ENCODE results near the gene CMTR1.
"Not testable (repeated sequence)": the region's sequence is repeated elsewhere in the genome, so short reads cannot be mapped to it uniquely, and the experiment has no call there.

CMTR1 gene

GRCh38 chr6:37433657-37434271, 743 bp downstream of the CMTR1 start:
- 39 to 42% methylated on average over 13 of the region's 13 CpGs for WGBS, 2 experiments
- Histone ChIP-seq H3K27ac (ENCODE audit: insufficient read depth, low read depth, low read length, poor library complexity, severe bottlenecking) (no peak overlapping the region), H3K4me1 (ENCODE audit: control insufficient read depth, insufficient read depth, low read length) (peaks cover 5% of the 10 kb centered on the region), H3K9me3 (ENCODE audit: control insufficient read depth, low read length) (no peaks in the 10 kb centered on the region), H3K36me3 (ENCODE audit: control insufficient read depth, insufficient read depth, low read length) (no peaks in the 10 kb centered on the region), H3K27me3 (ENCODE audit: control insufficient read depth, insufficient read depth, low read length, poor library complexity, severe bottlenecking) (no peaks in the 10 kb centered on the region), H3K4me3 (ENCODE audit: insufficient read depth, low read depth, low read length) (peak overlapping the region; percentile 97)

- no peak overlapping the region for H3K4me3 ChIP-seq (ENCODE audit: insufficient read depth, low read depth, low read length)
- H3K27me3 ChIP-seq (ENCODE audit: control insufficient read depth, insufficient read depth, low read length, poor library complexity, severe bottlenecking): no peaks in the 10 kb centered on the region
- H3K27ac ChIP-seq (ENCODE audit: insufficient read depth, low read depth, low read length, poor library complexity, severe bottlenecking): no peak overlapping the region
- no peaks in the 10 kb centered on the region for H3K9me3 ChIP-seq (ENCODE audit: control insufficient read depth, low read length)
- 94% methylated on average over 4 of the region's 4 CpGs for WGBS, 2 experiments
- H3K36me3 ChIP-seq (ENCODE audit: control insufficient read depth, insufficient read depth, low read length): no peaks in the 10 kb centered on the region
- H3K4me1 ChIP-seq (ENCODE audit: control insufficient read depth, insufficient read depth, low read length): peaks cover 5% of the 10 kb centered on the region
These were observed 2.4 kb downstream of the CMTR1 start for GRCh38 chr6:37435373-37435772.

DNA sequence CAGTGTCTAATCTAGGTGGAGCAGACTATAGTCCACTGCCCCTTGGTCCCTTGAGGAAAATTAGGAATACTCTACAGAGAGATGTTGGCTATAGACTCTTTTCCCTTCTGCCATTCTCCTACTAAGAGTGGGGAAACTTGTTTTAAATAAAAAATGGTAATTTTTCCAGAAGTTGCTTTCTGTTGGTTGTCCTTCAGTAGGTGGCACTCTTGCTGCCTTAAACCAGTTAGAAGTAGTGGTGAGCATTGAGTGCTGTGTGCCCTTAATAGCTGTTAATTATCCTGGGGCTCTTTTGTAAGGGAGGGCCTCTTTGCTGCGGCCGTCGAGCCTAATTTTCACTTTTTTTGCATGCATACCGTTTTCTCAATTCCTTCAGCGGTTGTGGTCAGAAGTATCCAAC, 2.8 kb downstream of the CMTR1 start:
- H3K36me3 ChIP-seq (ENCODE audit: control insufficient read depth, insufficient read depth, low read length): no peaks in the 10 kb centered on the region
- no peaks in the 10 kb centered on the region for H3K9me3 ChIP-seq (ENCODE audit: control insufficient read depth, low read length)
- H3K4me1 ChIP-seq (ENCODE audit: control insufficient read depth, insufficient read depth, low read length): peaks cover 5% of the 10 kb centered on the region
- WGBS, 2 experiments: 72 to 88% methylated on average over 5 of the region's 5 CpGs
- no peak overlapping the region for H3K4me3 ChIP-seq (ENCODE audit: insufficient read depth, low read depth, low read length)
- no peaks in the 10 kb centered on the region for H3K27me3 ChIP-seq (ENCODE audit: control insufficient read depth, insufficient read depth, low read length, poor library complexity, severe bottlenecking)
- no peak overlapping the region for H3K27ac ChIP-seq (ENCODE audit: insufficient read depth, low read depth, low read length, poor library complexity, severe bottlenecking)

DNA sequence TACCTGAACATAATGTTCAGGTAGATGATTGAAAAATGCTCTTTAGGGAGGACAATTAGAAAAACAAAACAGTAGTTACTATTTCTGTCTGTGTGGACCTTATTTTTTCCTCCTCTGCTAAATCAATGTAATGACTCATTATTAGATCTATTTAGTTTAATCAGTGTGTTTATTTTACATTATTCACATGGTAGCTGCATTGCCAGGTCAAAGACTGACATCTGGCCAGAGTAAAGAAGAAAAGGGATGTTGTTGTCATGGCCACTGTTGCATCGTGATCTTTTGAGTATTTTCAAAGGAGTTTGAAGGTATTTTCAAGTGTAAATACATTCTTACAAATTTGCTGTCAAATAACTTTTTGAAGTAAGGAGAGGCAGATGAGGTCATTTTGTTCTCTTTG, 5.9 kb downstream of the CMTR1 start:
- WGBS, 2 experiments: 83 to 100% methylated on average over 1 of the region's 1 CpG
- Histone ChIP-seq H3K9me3 (ENCODE audit: control insufficient read depth, low read length) (no peaks in the 10 kb centered on the region), H3K36me3 (ENCODE audit: control insufficient read depth, insufficient read depth, low read length) (peaks cover under 1% of the 10 kb centered on the region), H3K27me3 (ENCODE audit: control insufficient read depth, insufficient read depth, low read length, poor library complexity, severe bottlenecking) (no peaks in the 10 kb centered on the region), H3K4me1 (ENCODE audit: control insufficient read depth, insufficient read depth, low read length) (peaks cover 2% of the 10 kb centered on the region), H3K4me3 (ENCODE audit: insufficient read depth, low read depth, low read length) (no peak overlapping the region), H3K27ac (ENCODE audit: insufficient read depth, low read depth, low read length, poor library complexity, severe bottlenecking) (no peak overlapping the region)

DNA sequence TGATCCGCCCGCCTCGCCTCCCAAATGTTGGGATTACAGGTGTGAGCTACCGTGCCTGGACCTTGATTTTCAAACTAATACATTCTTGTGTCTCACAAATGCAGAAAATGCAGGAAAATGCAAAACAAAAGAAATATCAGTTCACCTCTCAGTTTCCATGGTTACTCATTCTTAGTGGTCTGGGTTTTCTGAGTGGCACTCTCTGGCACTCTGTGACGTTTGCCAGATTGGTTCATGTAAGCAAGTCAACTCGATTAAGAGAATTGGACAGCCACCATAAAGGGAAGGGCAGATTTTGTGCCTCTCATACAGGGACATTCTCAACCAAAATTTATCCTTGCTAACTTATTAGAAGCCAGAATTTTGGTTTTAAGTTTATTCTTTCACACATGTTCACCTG, 8.6 kb downstream of the CMTR1 start:
- Histone ChIP-seq H3K36me3 (ENCODE audit: control insufficient read depth, insufficient read depth, low read length) (peaks cover 20% of the 10 kb centered on the region), H3K27ac (ENCODE audit: insufficient read depth, low read depth, low read length, poor library complexity, severe bottlenecking) (no peak overlapping the region), H3K9me3 (ENCODE audit: control insufficient read depth, low read length) (no peaks in the 10 kb centered on the region), H3K4me1 (ENCODE audit: control insufficient read depth, insufficient read depth, low read length) (no peaks in the 10 kb centered on the region), H3K4me3 (ENCODE audit: insufficient read depth, low read depth, low read length) (no peak overlapping the region), H3K27me3 (ENCODE audit: control insufficient read depth, insufficient read depth, low read length, poor library complexity, severe bottlenecking) (no peaks in the 10 kb centered on the region)
- WGBS, 2 experiments: 90 to 93% methylated on average over 6 of the region's 6 CpGs

DNA sequence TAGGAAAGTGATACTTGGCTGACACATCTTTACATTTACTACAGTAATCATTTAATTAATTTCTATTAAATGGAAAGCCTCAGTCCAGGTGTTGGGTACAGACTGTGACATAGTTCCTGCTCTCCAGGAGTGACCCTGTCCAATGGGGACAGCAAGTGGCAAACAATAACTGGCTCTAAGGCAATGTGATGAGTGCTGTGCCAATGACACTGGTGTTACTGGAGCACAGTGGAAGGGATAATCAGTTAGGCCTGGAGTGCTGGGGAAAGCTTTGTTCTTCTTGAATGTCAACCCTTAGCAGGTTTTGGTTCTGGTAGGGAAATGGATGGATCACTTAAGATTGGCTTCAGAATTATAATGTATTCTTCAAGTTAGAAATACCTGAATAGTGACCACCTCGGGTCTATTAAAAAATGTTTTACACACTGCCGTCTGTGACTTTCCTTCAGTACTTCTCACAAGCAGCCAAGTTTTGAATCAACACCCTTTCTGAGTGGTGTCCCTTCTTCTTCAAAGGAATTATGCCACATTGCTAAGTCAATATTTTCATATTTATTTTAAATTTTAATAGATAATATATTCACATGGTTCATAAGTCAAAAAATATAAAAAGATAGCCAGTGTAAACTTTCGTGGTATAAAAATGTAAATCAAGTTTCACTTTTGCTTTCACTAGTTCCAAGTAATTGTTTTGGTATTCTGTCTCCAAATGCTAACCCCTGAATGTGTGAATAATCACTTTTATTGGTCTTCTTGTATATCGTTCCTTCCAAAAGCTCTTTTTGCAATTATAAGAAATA, 9.6 kb downstream of the CMTR1 start:
- WGBS, 2 experiments: 96% methylated on average over 4 of the region's 4 CpGs
- Histone ChIP-seq H3K27ac (ENCODE audit: insufficient read depth, low read depth, low read length, poor library complexity, severe bottlenecking) (no peak overlapping the region), H3K4me1 (ENCODE audit: control insufficient read depth, insufficient read depth, low read length) (no peaks in the 10 kb centered on the region), H3K36me3 (ENCODE audit: control insufficient read depth, insufficient read depth, low read length) (peaks cover 25% of the 10 kb centered on the region), H3K27me3 (ENCODE audit: control insufficient read depth, insufficient read depth, low read length, poor library complexity, severe bottlenecking) (no peaks in the 10 kb centered on the region), H3K9me3 (ENCODE audit: control insufficient read depth, low read length) (no peaks in the 10 kb centered on the region), H3K4me3 (ENCODE audit: insufficient read depth, low read depth, low read length) (no peak overlapping the region)

DNA sequence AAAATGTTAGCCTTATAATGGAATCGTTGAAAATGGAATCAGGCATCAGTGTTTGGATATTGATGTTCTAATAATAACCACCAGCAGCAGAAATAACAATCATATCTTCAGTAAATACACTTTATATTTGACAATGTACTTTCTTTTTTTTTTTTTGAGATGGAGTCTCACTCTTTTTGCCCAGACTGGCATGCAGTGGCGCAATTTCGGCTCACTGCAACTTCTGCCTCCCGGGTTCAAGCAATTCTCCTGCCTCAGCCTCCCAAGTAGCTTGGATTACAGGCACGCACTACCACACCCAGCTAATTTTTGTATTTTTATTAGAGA, 10.2 kb downstream of the CMTR1 start:
- not testable (repeated sequence) for H3K27ac ChIP-seq (ENCODE audit: insufficient read depth, low read depth, low read length, poor library complexity, severe bottlenecking); H3K9me3 ChIP-seq (ENCODE audit: control insufficient read depth, low read length); H3K27me3 ChIP-seq (ENCODE audit: control insufficient read depth, insufficient read depth, low read length, poor library complexity, severe bottlenecking); H3K4me3 ChIP-seq (ENCODE audit: insufficient read depth, low read depth, low read length); H3K4me1 ChIP-seq (ENCODE audit: control insufficient read depth, insufficient read depth, low read length)
- peaks cover 27% of the 10 kb centered on the region for H3K36me3 ChIP-seq (ENCODE audit: control insufficient read depth, insufficient read depth, low read length)
- WGBS, 2 experiments: 86 to 96% methylated on average over 4 to 5 of the region's 5 CpGs

DNA sequence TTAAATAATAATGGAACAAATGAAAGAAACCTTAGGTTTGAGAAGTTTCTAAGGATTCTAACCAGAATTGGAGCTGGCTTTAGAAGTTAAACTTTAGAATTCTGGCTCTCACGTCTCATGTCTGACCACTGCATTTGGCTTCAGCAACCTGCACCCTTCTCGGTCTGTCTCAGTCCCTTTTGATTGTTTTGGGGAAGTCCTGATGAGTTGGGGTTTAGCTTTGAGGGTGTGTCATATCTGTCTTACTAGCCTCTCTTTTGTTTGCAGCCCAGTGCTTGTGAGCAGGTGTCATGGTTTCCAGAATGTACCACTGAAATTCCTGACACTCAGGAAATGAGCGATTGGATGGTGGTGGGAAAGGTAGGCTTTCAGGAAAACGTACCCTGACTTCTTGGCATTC, 17.0 kb downstream of the CMTR1 start:
- peaks cover 30% of the 10 kb centered on the region for H3K36me3 ChIP-seq (ENCODE audit: control insufficient read depth, insufficient read depth, low read length)
- WGBS, 2 experiments: 93 to 98% methylated on average over 4 of the region's 4 CpGs

DNA sequence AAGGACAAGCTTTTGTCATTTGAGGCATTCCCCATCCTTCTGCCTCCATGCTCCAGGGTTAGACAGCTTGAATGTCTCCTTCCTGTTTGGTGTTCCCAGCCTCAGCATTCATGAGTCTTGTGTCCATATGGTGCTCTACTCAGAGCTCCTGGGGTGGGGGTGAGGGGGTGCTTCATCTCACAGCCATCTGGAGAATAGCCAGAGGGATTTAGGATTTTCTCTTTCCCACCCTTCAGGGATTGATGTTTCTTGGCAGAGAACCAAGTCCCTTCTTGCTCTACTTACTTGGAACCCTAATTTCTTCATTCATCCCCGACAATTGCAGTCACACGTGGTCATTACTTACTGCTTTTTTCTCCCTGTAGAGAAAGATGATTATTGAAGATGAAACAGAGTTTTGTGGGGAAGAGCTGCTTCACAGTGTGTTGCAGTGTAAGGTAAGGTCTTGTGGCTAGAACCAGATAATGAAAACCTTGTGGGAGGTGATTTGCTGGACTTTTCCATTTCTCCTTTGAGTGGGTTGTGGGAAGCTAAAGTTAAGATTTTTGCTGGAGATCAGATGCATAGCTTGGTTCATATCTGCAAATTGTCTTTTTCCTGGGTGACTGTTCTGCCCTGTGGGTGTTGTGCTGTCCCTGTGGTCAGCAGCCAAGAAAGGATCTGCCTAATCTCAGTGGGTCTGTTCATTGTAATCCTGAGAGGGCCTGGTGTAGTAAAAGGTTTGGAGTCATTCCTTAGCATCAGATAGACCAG, 18.6 kb downstream of the CMTR1 start:
- Histone ChIP-seq H3K4me3 (ENCODE audit: insufficient read depth, low read depth, low read length) (no peak overlapping the region), H3K4me1 (ENCODE audit: control insufficient read depth, insufficient read depth, low read length) (no peaks in the 10 kb centered on the region), H3K27ac (ENCODE audit: insufficient read depth, low read depth, low read length, poor library complexity, severe bottlenecking) (no peak overlapping the region), H3K9me3 (ENCODE audit: control insufficient read depth, low read length) (no peaks in the 10 kb centered on the region), H3K27me3 (ENCODE audit: control insufficient read depth, insufficient read depth, low read length, poor library complexity, severe bottlenecking) (no peaks in the 10 kb centered on the region), H3K36me3 (ENCODE audit: control insufficient read depth, insufficient read depth, low read length) (peaks cover 18% of the 10 kb centered on the region)
- WGBS, 2 experiments: 96 to 100% methylated on average over 2 of the region's 2 CpGs

More for the DNA sequence above, 17.0 kb downstream of the CMTR1 start:
- H3K4me3 ChIP-seq (ENCODE audit: insufficient read depth, low read depth, low read length): no peak overlapping the region
- H3K27me3 ChIP-seq (ENCODE audit: control insufficient read depth, insufficient read depth, low read length, poor library complexity, severe bottlenecking): no peaks in the 10 kb centered on the region
- H3K4me1 ChIP-seq (ENCODE audit: control insufficient read depth, insufficient read depth, low read length): no peaks in the 10 kb centered on the region
- H3K27ac ChIP-seq (ENCODE audit: insufficient read depth, low read depth, low read length, poor library complexity, severe bottlenecking): no peak overlapping the region
- no peaks in the 10 kb centered on the region for H3K9me3 ChIP-seq (ENCODE audit: control insufficient read depth, low read length)

- no peaks in the 10 kb centered on the region for H3K9me3 ChIP-seq (ENCODE audit: control insufficient read depth, low read length)
- H3K27me3 ChIP-seq (ENCODE audit: control insufficient read depth, insufficient read depth, low read length, poor library complexity, severe bottlenecking): no peaks in the 10 kb centered on the region
- H3K4me1 ChIP-seq (ENCODE audit: control insufficient read depth, insufficient read depth, low read length): no peaks in the 10 kb centered on the region
- peaks cover 13% of the 10 kb centered on the region for H3K36me3 ChIP-seq (ENCODE audit: control insufficient read depth, insufficient read depth, low read length)
- H3K4me3 ChIP-seq (ENCODE audit: insufficient read depth, low read depth, low read length): no peak overlapping the region
- H3K27ac ChIP-seq (ENCODE audit: insufficient read depth, low read depth, low read length, poor library complexity, severe bottlenecking): no peak overlapping the region
- 96 to 98% methylated on average over 3 of the region's 3 CpGs for WGBS, 2 experiments
These were observed 19.5 kb downstream of the CMTR1 start for GRCh38 chr6:37452522-37452921.
